Uterine smooth muscle cell (primary cell): ENCODE results near the gene CHRND. TPM values are rescaled to one million over a fixed set of nuclear protein-coding genes. Genes with fewer than 3 reads are reported as not detected.

ENCODE experiments used
- total RNA-seq: library from RNA; depleted of rRNA; stranded (reverse); fragments of >200 nt; gene quantifications from 2 replicates; pipeline ENCODE4 v1.2.3, GENCODE V29; 2014

Gene CHRND
- not detected in 2 replicates for total RNA-seq

GRCh38 chr2:232525791-232526371 is at the start of gene CHRND:
CHRND (plus strand) TSS chr2:232526160; CDS start chr2:232526216, 56 bp downstream.

GRCh38 chr2:232487385-232488096 is 38.4 kb upstream of the CHRND start, which contains the start of gene ECEL1:
ECEL1 (minus strand) TSS chr2:232487834; CDS start chr2:232486653, 1,181 bp downstream.

GRCh38 chr2:232519581-232520438 is 6.2 kb upstream of the CHRND start, which contains the start of gene PRSS56:
PRSS56 (plus strand) TSS chr2:232520388; CDS start chr2:232520599, 211 bp downstream.

GRCh38 chr2:232539298-232540231 is 13.6 kb downstream of the CHRND start, which contains the start of gene CHRNG:
CHRNG (plus strand) TSS chr2:232539692; CDS start chr2:232539748, 56 bp downstream.

GRCh38 chr2:232550354-232551249 is 24.6 kb downstream of the CHRND start, which contains the start of the genes EIF4E2 and TIGD1:
EIF4E2 (plus strand) TSS chr2:232550689; CDS start chr2:232550725, 36 bp downstream.
TIGD1 (minus strand) TSS chr2:232550557; CDS start chr2:232549882, 675 bp downstream.

Other genes with a start within 250 kb of the CHRND start
- gene ALPP, start 147.4 kb upstream of the CHRND start, total RNA-seq = not detected in 2 replicates
- gene ALPG, start 119.3 kb upstream of the CHRND start, total RNA-seq = not detected in 2 replicates
- not detected in 2 replicates for gene ALPI, start 70.0 kb upstream of the CHRND start, total RNA-seq
- not detected in 2 replicates for gene ECEL1, start 38.3 kb upstream of the CHRND start, total RNA-seq
- gene PRSS56, start 5.8 kb upstream of the CHRND start, total RNA-seq = not detected in 2 replicates
- not detected in 2 replicates for gene CHRNG, start 13.5 kb downstream of the CHRND start, total RNA-seq
- 2.6 and 3.0 TPM in 2 replicates for gene TIGD1, start 24.4 kb downstream of the CHRND start, total RNA-seq
- gene EIF4E2, start 24.5 kb downstream of the CHRND start, total RNA-seq = 96.3 and 135 TPM in 2 replicates
- 0.12 TPM in 1 of 2 replicates, not detected in the other for gene EFHD1, start 107.4 kb downstream of the CHRND start, total RNA-seq
- gene GIGYF2, start 171.2 kb downstream of the CHRND start, total RNA-seq = 68.5 and 74.1 TPM in 2 replicates